Measurements from ENCODE around the gene SLC30A3. TPM values are rescaled to one million over a fixed set of nuclear protein-coding genes. Genes with fewer than 3 reads are reported as not detected.
"Not testable (repeated sequence)": the region's sequence is repeated elsewhere in the genome, so short reads cannot be mapped to it uniquely, and the experiment has no call there.

Gene SLC30A3, protein sequence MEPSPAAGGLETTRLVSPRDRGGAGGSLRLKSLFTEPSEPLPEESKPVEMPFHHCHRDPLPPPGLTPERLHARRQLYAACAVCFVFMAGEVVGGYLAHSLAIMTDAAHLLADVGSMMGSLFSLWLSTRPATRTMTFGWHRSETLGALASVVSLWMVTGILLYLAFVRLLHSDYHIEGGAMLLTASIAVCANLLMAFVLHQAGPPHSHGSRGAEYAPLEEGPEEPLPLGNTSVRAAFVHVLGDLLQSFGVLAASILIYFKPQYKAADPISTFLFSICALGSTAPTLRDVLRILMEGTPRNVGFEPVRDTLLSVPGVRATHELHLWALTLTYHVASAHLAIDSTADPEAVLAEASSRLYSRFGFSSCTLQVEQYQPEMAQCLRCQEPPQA
- 0.11 TPM in 1 of 2 replicates, not detected in the other for total RNA-seq (2014; rRNA removed; shearing (Covaris generic))

DNA sequence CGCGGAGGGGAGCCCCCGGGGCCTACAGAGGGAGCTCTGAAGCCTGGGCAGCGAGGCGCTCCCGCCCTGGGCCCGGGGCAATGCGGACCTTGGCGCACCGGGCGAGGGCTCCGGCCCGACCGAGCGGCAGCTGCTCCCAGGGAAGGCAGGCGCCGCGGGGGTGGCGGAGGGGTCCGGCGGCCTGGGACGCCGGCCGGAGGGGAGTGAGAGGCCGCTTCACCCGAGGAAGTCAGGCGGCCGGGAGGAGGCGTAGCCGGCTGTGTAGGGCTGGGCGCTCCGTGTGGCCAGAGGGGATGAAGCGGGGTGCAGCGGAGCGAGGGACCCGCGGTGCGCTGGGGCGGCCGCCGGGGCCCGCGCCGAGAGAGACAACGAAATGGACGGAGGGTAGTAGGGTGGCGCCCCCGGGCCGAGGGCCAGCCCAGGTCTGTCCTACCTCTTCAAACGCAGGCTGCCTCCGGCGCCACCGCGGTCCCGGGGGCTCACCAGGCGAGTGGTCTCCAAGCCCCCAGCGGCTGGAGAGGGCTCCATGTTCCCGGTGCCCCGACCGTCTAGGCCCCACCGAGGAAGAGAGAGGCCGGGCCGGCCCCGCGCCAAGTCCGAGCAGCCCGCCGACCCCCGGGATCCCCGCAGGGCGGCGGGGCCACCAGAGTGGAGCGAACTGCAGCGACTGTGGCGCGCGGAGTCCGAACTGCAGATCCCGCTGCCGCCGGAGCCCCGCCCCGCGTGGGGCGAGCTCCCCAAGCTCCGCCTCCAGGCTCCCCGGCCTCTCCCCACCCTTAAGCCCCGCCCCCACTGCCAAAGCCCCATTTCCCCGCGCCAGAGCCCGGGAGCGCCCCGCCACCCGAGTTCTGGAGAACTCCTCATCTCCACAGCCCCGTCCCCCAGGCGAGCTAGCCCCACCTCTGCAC lies at the start of gene SLC30A3:
Gene SLC30A3 (minus strand): TSS at position 669 of the 908 bp plus-strand sequence. CDS start 141 bp downstream, at position 528.
- peak; percentile 61 for DNase-seq (ENCODE audit: low read depth)

DNA sequence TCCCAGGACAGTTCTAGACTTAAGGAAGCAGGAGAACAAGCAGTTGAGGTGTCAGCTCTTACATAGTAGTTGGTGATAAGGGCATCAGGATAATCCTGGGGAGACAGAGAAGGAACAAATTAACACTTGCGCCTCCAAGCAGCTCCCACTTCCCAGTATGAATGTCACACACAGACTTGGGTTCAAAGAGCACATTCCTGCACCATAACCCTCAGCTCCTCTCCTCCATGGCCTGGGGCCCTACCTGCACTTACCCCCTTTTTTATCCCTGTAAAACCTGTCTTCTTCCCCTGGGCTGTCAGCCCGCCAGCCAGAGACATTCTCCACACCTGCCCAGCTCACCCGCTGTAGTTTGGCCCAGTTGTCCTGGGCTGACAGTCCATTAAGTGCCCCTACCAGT lies 49.3 kb upstream of the SLC30A3 start:
- no peak for DNase-seq (ENCODE audit: low read depth)

GRCh38 chr2:27309651-27310050 lies 46.8 kb upstream of the SLC30A3 start:
- DNase-seq (ENCODE audit: low read depth), result no peak

- DNase-seq (ENCODE audit: low read depth), result peak; percentile 58
These were observed 45.6 kb upstream of the SLC30A3 start, which contains the start of gene UCN for GRCh38 chr2:27308359-27308881. Gene UCN (minus strand): TSS chr2:27308445. CDS start chr2:27307895, 550 bp downstream.

- peak; percentile 36 for DNase-seq (ENCODE audit: low read depth)
These were observed 44.9 kb upstream of the SLC30A3 start for GRCh38 chr2:27307545-27308358.

DNA sequence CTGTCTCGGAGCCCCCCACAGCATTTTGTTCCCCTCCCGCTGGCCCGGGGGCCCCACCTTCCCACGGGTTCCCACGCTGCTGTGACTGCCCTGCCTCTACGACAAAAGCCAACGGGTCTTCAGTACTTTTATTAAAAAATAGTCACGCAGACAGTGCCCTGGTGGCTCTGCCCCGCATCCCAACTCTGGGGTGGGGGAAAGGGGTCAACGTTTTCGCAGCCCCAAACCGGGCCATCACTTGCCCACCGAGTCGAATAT lies 44.4 kb upstream of the SLC30A3 start:
- DNase-seq (ENCODE audit: low read depth), result no peak

DNA sequence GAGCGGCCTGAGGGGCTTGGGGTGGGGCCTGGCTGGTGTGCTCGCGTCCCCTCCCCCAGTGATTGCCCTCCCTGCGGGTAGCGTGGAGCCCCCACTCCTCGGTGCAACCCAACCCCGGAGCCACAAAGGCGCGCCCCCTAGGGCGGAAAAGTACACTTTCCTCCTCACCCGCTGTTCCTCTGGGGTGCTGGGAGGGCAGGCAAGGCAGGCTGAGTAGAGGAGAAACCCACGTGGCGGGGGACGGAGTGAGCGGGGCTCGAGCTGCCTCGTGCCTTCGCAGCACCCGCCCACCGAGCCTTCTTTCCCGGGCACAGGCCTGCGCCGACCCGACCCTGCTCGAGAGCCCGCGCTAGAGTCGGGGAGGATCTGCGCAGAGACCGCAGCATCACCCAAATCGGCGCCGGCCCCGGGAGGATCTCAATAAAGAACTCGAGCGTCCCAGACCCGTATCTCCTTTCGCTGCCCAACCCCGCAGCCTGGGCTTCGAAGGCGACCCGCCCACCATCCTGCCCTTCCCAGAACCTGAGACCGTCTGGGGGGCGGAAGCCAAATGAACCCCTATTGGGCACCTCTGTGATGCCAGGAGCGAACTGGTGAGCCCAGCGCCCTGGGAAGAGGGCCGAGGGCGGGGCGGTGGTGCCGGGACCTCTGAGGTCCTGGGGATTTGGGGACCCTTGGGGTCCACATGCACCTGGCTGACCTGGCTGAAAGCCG lies 43.9 kb upstream of the SLC30A3 start:
- DNase-seq (ENCODE audit: low read depth), result peak; percentile 39

GRCh38 chr2:27306136-27306535 lies 43.3 kb upstream of the SLC30A3 start:
- DNase-seq (ENCODE audit: low read depth), result no peak

- DNase-seq (ENCODE audit: low read depth), result no peak
These were observed 42.7 kb upstream of the SLC30A3 start for GRCh38 chr2:27305516-27305915.

GRCh38 chr2:27304488-27305240 lies 41.8 kb upstream of the SLC30A3 start:
- no peak for DNase-seq (ENCODE audit: low read depth)

DNA sequence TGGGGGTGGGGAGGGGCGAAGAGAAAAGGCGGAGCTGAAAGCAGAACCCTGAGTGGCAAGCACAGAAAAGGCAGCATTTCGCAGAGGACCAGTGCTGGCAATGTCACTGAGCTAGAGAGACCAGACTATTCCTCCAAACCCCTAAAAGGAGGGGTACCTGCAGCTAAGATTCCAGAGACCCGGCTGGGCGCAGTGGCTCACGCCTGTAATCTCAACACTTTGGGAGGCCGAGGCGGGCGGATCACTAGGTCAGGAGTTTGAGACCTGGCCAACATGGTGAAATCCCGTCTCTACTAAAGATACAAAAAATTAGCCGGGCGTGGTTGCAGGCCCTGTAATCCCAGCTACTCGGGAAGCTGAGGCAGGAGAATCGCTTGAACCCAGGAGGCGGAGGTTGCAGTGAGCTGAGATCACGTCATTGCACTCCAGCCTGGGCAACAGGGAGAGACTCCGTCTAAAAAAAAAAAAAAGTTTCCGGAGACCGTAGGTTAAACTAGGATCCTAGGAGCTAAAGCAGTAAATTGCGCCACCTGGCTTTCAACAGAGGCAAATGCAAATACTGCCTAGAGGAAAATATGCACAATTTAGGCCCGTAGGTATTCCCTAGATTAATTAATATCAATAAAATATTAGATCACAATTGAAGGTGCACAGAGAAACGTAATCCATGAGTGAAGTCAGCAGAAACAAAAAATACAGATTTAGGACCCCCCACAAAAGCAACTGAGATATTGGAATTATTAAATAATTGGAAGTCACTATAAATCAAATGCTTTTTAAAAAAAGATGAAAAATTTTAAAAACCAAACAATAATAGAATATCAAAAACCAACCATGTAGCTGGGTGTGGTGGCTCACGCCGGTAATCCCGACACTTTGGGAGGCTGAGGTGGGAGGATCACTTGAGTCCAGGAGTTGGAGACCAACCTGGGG lies 40.5 kb upstream of the SLC30A3 start:
- DNase-seq (ENCODE audit: low read depth), result peak; percentile 65

GRCh38 chr2:27300606-27301005 lies 37.8 kb upstream of the SLC30A3 start:
- not testable (repeated sequence) for DNase-seq (ENCODE audit: low read depth)

DNA sequence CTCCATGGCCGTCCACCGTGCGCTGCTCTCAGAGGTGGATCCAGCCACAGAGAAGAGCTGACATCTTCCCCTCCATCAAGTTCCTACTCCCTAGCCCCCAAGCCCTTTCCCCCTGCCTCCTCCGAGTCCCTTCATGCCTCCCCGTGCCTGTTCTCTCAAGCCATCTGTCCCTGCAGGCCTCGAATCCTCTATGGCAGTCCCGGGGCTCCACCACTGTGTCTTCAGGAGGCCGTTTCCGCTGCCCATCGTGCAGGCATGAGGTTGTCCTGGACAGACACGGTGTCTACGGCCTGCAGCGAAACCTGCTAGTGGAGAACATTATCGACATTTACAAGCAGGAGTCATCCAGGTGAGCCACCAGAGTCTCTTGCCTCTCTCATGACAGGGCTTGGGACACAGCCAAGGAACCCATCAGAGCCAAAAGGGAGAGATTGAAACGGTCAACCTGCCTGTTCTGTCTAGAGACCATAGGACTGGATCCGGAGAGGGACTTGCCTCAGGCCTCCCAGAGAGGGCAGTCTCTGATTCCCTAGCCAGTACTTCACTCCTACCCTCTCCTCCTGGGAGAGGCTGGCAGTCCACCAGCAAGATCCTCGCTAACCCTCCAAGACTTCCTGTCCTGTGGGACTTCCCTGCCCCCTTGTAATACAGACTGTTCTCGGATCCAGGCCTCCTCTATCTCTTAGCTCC lies 35.7 kb upstream of the SLC30A3 start:
- DNase-seq (ENCODE audit: low read depth), result no peak

GRCh38 chr2:27297195-27297594 lies 34.3 kb upstream of the SLC30A3 start:
- DNase-seq (ENCODE audit: low read depth), result no peak

DNA sequence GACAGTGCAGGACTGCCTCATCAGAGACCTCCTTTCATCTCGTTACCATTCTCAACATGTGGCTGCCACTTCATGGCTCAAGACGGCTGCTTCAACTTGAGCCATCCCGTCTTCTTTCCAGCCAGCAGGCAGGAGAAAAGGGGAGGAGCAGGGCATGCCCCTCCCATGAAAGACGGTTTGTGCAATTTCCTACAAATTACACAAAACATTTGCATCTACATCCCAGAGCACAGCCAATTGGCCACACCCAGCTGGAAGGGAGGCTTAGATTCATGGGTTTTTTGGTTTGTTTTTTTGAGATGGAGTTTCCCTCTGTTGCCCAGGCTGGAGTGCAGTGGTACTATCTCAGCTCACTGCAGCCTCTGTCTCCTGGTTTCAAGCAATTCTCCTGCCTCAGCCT lies 33.6 kb upstream of the SLC30A3 start:
- DNase-seq (ENCODE audit: low read depth), result no peak

- no peak for DNase-seq (ENCODE audit: low read depth)
These were observed 32.1 kb upstream of the SLC30A3 start for GRCh38 chr2:27294928-27295327.

GRCh38 chr2:27291865-27292264 lies 29.0 kb upstream of the SLC30A3 start:
- DNase-seq (ENCODE audit: low read depth), result peak; percentile 34

DNA sequence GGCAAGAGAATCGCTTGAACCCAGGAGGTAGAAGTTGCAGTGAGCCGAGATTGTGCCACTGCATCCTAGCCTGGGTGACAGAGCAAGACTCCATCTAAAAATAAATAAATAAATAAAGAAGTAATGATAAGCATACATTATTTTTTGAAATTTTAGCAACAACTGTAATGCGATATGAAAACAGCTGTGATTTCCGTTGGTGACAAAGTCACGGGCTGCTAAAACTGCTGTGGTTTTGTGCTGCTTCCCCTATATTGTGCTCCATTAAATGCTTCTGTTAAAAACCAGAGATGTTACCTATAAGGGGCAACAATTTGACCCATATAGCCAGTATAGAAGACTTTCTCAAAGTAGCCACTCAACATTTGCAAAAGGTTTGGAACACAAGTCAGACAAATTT lies 27.7 kb upstream of the SLC30A3 start:
- no peak for DNase-seq (ENCODE audit: low read depth)

DNA sequence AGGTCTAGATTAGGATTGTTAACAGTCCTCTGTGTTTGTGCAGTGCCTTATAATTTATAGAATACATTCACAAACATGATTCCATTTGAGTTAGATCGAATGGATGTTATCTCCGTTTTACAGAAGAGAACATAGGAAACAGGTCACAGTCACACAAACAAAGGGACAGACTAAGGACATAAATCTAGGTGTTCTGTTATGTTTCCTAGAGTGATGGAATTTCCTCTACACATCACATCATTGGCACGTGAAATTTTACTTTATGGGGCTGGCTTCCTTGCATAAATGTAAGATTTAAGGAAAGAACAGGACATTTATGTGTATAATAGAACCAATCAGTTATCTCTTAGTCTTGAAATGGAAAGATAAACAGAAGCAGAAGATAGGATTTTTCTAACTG lies 25.8 kb upstream of the SLC30A3 start:
- DNase-seq (ENCODE audit: low read depth), result no peak

All from Daoy (cell line).